H9 (cell line): ENCODE measurements around the gene SIAH2. TPM values are rescaled to one million over a fixed set of nuclear protein-coding genes. Genes with fewer than 3 reads are reported as not detected.

Source experiments
- DNase-seq: peaks from one replicate; pipeline ENCODE4 v3.0.0-alpha.2; 2017
- H2AFZ ChIP-seq: one replicate; pipeline ENCODE4 v1.6.1; 2013; ENCODE audit warnings: mild to moderate bottlenecking, low read length, control low read depth, moderate library complexity
- H2AK5ac ChIP-seq: 2 replicates; pipeline ENCODE4 v1.6.1; 2013; ENCODE audit warnings: low read length, control low read depth, mixed read lengths; ENCODE audit not compliant: insufficient read length
- H2BK120ac ChIP-seq: one replicate; pipeline ENCODE4 v1.6.1; 2013; ENCODE audit warnings: low read depth, mild to moderate bottlenecking, low read length, control low read depth, inconsistent platforms; ENCODE audit not compliant: poor library complexity, severe bottlenecking
- H2BK12ac ChIP-seq: 2 replicates; pipeline ENCODE4 v1.6.1; 2013; ENCODE audit warnings: low read length, control low read depth, mixed read lengths, low read depth; ENCODE audit not compliant: insufficient read length
- H2BK15ac ChIP-seq: 2 replicates; pipeline ENCODE4 v1.6.1; 2013; ENCODE audit warnings: low read depth, low read length, control low read depth
- H2BK20ac ChIP-seq: one replicate; pipeline ENCODE4 v1.6.1; 2013; ENCODE audit warnings: low read depth, mild to moderate bottlenecking, low read length, control low read depth, inconsistent platforms; ENCODE audit not compliant: poor library complexity, severe bottlenecking
- H2BK5ac ChIP-seq: 2 replicates; pipeline ENCODE4 v1.6.1; 2013; ENCODE audit warnings: low read length, control low read depth, mixed read lengths; ENCODE audit not compliant: insufficient read length
- H3K14ac ChIP-seq: 2 replicates; pipeline ENCODE4 v1.6.1; 2013; ENCODE audit warnings: low read length, control low read depth; ENCODE audit not compliant: insufficient read depth
- H3K18ac ChIP-seq: 2 replicates; pipeline ENCODE4 v1.6.1; 2013; ENCODE audit warnings: low read depth, mild to moderate bottlenecking, mixed read lengths, low read length, control low read depth; ENCODE audit not compliant: insufficient read length
- H3K23ac ChIP-seq: 2 replicates; pipeline ENCODE4 v1.6.1; 2013; ENCODE audit warnings: low read length, control low read depth, mixed read lengths, low read depth; ENCODE audit not compliant: insufficient read length
- H3K23me2 ChIP-seq: 2 replicates; pipeline ENCODE4 v1.6.1; 2013; ENCODE audit warnings: low read depth, mild to moderate bottlenecking, mixed read lengths, low read length, control low read depth; ENCODE audit not compliant: insufficient read length, poor library complexity, severe bottlenecking
- H3K27ac ChIP-seq: 2 replicates; pipeline ENCODE4 v1.5.1; 2013; ENCODE audit warnings: low read length, control low read depth, mixed read lengths, low read depth; ENCODE audit not compliant: insufficient read length
- H3K27me3 ChIP-seq: 2 replicates; pipeline ENCODE4 v1.6.1; 2013; ENCODE audit warnings: low read length, control low read depth, inconsistent platforms; ENCODE audit not compliant: insufficient read depth
- H3K4ac ChIP-seq: 2 replicates; pipeline ENCODE4 v1.6.1; 2013; ENCODE audit warnings: low read depth, mild to moderate bottlenecking, control low read depth, inconsistent platforms, low read length, moderate library complexity
- H3K4me1 ChIP-seq: 2 replicates; pipeline ENCODE4 v1.6.1; 2013; ENCODE audit warnings: low read length, control low read depth, inconsistent platforms; ENCODE audit not compliant: insufficient read depth
- H3K4me2 ChIP-seq: 2 replicates; pipeline ENCODE4 v1.6.1; 2013; ENCODE audit warnings: low read length, control low read depth, mixed read lengths; ENCODE audit not compliant: insufficient read length, insufficient read depth
- H3K56ac ChIP-seq: 2 replicates; pipeline ENCODE4 v1.6.1; 2013; ENCODE audit warnings: low read depth, mild to moderate bottlenecking, mixed read lengths, low read length, control low read depth; ENCODE audit not compliant: insufficient read length
- H3K79me1 ChIP-seq: 2 replicates; pipeline ENCODE4 v1.6.1; 2013; ENCODE audit warnings: low read depth, mild to moderate bottlenecking, moderate library complexity, low read length, control low read depth, inconsistent platforms; ENCODE audit not compliant: insufficient read depth, poor library complexity, severe bottlenecking
- H3K79me2 ChIP-seq: 2 replicates; pipeline ENCODE4 v1.6.1; 2013; ENCODE audit warnings: low read length, control low read depth, inconsistent platforms; ENCODE audit not compliant: insufficient read depth
- H3K9ac ChIP-seq: 2 replicates; pipeline ENCODE4 v1.6.1; 2013; ENCODE audit warnings: low read length, control low read depth, mixed read lengths; ENCODE audit not compliant: insufficient read length; ENCODE audit errors: extremely low read depth
- H3K9me3 ChIP-seq: one replicate; pipeline ENCODE4 v1.6.1; 2013; ENCODE audit warnings: low read depth, low read length, inconsistent platforms; ENCODE audit not compliant: control insufficient read depth
- H3T11ph ChIP-seq: one replicate; pipeline ENCODE4 v1.6.1; 2013; ENCODE audit warnings: mild to moderate bottlenecking, low read length, control low read depth, inconsistent platforms
- H4K20me1 ChIP-seq: one replicate; pipeline ENCODE4 v1.6.1; 2013; ENCODE audit not compliant: control insufficient read depth, insufficient read length, insufficient read depth
- H4K5ac ChIP-seq: 2 replicates; pipeline ENCODE4 v1.6.1; 2013; ENCODE audit warnings: low read depth, mild to moderate bottlenecking, mixed read lengths, low read length, control low read depth; ENCODE audit not compliant: insufficient read length
- H4K8ac ChIP-seq: replicated peaks from 2 replicates; pipeline ENCODE4 v1.6.1; 2013; ENCODE audit warnings: low read length, control low read depth, mixed read lengths, low read depth; ENCODE audit not compliant: insufficient read length
- H4K91ac ChIP-seq: 2 replicates; pipeline ENCODE4 v1.6.1; 2013; ENCODE audit warnings: low read depth, mild to moderate bottlenecking, moderate library complexity, mixed read lengths, low read length, control low read depth; ENCODE audit not compliant: insufficient read length
- H3K27ac Mint-ChIP-seq, 3 experiments: 2 replicates in 2 of 3; 3 replicates in 1 of 3; pipeline ENCODE4 v1.8.0; 2020 to 2021; ENCODE audit warnings: mixed read lengths in 3 of 3, mild to moderate bottlenecking in 1 of 3, moderate library complexity in 1 of 3
- H3K27me3 Mint-ChIP-seq: 2 replicates; pipeline ENCODE4 v1.8.0; 2021; ENCODE audit warnings: low read depth, mild to moderate bottlenecking, moderate library complexity, mixed read lengths
- H3K36me3 Mint-ChIP-seq, 3 experiments: 2 replicates in 2 of 3; 3 replicates in 1 of 3; pipeline ENCODE4 v1.8.0; 2020 to 2021; ENCODE audit warnings: low read depth in 3 of 3, mixed read lengths in 3 of 3; ENCODE audit not compliant: insufficient read depth in 1 of 3
- H3K4me1 Mint-ChIP-seq, 2 experiments: 2 replicates each; pipeline ENCODE4 v1.8.0; 2020; ENCODE audit warnings: mixed read lengths in 2 of 2
- H3K4me3 Mint-ChIP-seq, 2 experiments: 2 replicates in 1 of 2; 3 replicates in 1 of 2; pipeline ENCODE4 v1.8.0; 2020 to 2021; ENCODE audit warnings: mild to moderate bottlenecking in 2 of 2, mixed read lengths in 2 of 2, moderate library complexity in 1 of 2
- H3K9me3 Mint-ChIP-seq, 2 experiments: 2 replicates in 1 of 2; 3 replicates in 1 of 2; pipeline ENCODE4 v1.8.0; 2020; ENCODE audit warnings: mild to moderate bottlenecking in 2 of 2, mixed read lengths in 2 of 2, moderate library complexity in 1 of 2
- WGBS: extraction: QIAGEN DNeasy Blood & Tissue Kit; methylation state at CpG from one replicate; pipeline ENCODE4 v1.1.7; 2013; ENCODE audit warnings: missing lambda C conversion rate, low lambda C conversion rate, mixed read lengths; ENCODE audit not compliant: insufficient read length; ENCODE audit errors: extremely low coverage; 5-methylcytosine and 5-hydroxymethylcytosine counted together
- total RNA-seq: library from RNA; stranded (reverse); gene quantifications from 2 replicates; pipeline ENCODE4 v1.2.1, GENCODE V29; 2021
- TF ChIP-seq, protein P1 (sequence below): fragments of 200-600 bp; sonication (generic); conservative IDR thresholded peaks from 3 replicates; pipeline ENCODE4 v1.8.0; 2021; ENCODE audit warnings: antibody characterized with exemption, mild to moderate bottlenecking

The SIAH2 gene
- total RNA-seq, 1 experiment from 2014 or later: 17.4 TPM

DNA sequence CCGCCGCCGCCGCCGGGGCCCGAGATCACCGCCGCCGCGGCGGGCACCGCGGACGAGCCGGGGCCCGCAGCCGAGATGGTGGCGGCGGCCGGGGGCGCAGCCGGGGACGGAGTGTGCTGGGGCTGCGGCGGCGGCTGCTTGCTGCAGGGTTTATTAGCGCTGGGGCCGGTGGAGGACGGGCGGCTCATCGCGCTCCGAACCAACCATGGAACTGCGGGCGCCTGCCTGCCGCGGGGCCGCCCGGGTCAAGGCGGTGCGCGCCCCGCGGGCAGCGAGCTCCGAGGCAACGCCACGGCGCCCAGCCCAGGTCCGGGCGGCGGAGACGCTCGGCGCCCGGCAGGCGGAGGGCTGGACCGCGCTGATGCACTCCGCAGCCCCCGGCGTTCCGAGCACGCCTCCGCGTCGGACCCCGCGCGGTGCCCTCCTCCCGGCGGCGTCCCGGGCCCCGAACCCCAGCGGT is 277 bp downstream of the SIAH2 start:
- TF ChIP-seq, protein P1, sequence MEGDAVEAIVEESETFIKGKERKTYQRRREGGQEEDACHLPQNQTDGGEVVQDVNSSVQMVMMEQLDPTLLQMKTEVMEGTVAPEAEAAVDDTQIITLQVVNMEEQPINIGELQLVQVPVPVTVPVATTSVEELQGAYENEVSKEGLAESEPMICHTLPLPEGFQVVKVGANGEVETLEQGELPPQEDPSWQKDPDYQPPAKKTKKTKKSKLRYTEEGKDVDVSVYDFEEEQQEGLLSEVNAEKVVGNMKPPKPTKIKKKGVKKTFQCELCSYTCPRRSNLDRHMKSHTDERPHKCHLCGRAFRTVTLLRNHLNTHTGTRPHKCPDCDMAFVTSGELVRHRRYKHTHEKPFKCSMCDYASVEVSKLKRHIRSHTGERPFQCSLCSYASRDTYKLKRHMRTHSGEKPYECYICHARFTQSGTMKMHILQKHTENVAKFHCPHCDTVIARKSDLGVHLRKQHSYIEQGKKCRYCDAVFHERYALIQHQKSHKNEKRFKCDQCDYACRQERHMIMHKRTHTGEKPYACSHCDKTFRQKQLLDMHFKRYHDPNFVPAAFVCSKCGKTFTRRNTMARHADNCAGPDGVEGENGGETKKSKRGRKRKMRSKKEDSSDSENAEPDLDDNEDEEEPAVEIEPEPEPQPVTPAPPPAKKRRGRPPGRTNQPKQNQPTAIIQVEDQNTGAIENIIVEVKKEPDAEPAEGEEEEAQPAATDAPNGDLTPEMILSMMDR: no peak
- no peaks in the 10 kb centered on the region for H3K9me3 ChIP-seq
- no peaks in the 10 kb centered on the region; a peak in 1 of 5 replicates for H3K9me3 Mint-ChIP-seq

More for the DNA sequence above, 277 bp downstream of the SIAH2 start:
- no peaks in the 10 kb centered on the region for H4K20me1 ChIP-seq
- H2AK5ac ChIP-seq: no peak overlapping the region
- no peak overlapping the region for H3K4ac ChIP-seq
- WGBS: no CpG with 5 or more reads among the region's 76 CpGs
- Mint-ChIP-seq H3K27me3 (peaks cover 28% of the 10 kb centered on the region), H3K4me3 (peak overlapping the region; percentile 86 to 92; a peak in 3 of 5 replicates), H3K4me1 (peaks cover 38 to 50% of the 10 kb centered on the region in 2 experiments), H3K27ac (no peak overlapping the region), H3K36me3 (peaks cover 0 to 2% (median 0%) of the 10 kb centered on the region in 3 experiments; a peak in 3 of 7 replicates)
- peak; percentile 31 for DNase-seq
- no peaks in the 10 kb centered on the region for H3K79me1 ChIP-seq
- H3K14ac ChIP-seq: peak overlapping the region; percentile 3; the same call in 1 of the 2 replicates
- H2BK5ac ChIP-seq: no peak overlapping the region
- peaks cover 11% of the 10 kb centered on the region for H3K23me2 ChIP-seq
- H4K8ac ChIP-seq: no peak overlapping the region
- no peak overlapping the region for H3K23ac ChIP-seq
- H3T11ph ChIP-seq: no peak overlapping the region
- no peak overlapping the region for H2BK12ac ChIP-seq
- no peak overlapping the region for H2BK15ac ChIP-seq
- H4K5ac ChIP-seq: no peak overlapping the region
- no peak overlapping the region for H3K9ac ChIP-seq
- H3K18ac ChIP-seq: no peak overlapping the region
- no peak overlapping the region for H3K27ac ChIP-seq
- peak overlapping the region; percentile 75 for H3K4me2 ChIP-seq
- H2BK20ac ChIP-seq: no peak overlapping the region
- peaks cover 13% of the 10 kb centered on the region for H3K4me1 ChIP-seq
- H3K79me2 ChIP-seq: 0 out of 2 replicates have a peak, but pooled peaks cover 4% of the 10 kb centered on the region
- no peak overlapping the region for H4K91ac ChIP-seq
- H3K27me3 ChIP-seq: no peaks in the 10 kb centered on the region
- H2AFZ ChIP-seq: no peak overlapping the region
- H3K56ac ChIP-seq: no peak overlapping the region
- H2BK120ac ChIP-seq: no peak overlapping the region
